NCI-H128 (cell line): ENCODE results near the gene C1orf35.

Source experiments
- DNase-seq: peaks from one replicate; lab custom pipeline; 2025; ENCODE audit not compliant: unreplicated experiment; lab: John Stamatoyannopoulos, UW

The C1orf35 gene

DNA sequence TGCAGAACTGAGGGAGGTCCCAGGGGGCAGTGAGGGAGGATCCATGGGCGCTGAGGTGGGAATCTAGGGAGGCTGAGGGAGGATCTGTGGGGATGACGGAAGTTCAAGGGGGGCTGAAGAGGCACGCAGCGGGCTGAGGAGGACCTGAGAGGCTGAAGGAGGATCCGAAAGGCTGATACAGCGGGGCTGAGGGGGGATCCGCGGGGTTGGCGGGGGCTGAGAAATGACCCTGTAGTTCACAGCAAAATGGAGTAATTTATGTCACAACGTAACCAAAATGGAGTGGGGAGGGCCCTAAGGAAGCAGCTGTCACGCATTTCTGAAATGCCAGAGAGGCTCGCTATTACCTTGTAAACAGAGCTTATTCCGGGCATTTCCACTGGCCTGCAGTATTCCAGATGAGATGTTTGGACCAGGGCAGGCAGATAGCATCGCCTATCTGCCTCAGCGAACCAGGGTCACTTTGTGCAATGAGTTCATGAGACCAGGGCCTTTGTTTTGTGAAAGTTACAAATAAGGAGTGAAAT, 6.9 kb upstream of the C1orf35 start:
- DNase-seq, result no peak

DNA sequence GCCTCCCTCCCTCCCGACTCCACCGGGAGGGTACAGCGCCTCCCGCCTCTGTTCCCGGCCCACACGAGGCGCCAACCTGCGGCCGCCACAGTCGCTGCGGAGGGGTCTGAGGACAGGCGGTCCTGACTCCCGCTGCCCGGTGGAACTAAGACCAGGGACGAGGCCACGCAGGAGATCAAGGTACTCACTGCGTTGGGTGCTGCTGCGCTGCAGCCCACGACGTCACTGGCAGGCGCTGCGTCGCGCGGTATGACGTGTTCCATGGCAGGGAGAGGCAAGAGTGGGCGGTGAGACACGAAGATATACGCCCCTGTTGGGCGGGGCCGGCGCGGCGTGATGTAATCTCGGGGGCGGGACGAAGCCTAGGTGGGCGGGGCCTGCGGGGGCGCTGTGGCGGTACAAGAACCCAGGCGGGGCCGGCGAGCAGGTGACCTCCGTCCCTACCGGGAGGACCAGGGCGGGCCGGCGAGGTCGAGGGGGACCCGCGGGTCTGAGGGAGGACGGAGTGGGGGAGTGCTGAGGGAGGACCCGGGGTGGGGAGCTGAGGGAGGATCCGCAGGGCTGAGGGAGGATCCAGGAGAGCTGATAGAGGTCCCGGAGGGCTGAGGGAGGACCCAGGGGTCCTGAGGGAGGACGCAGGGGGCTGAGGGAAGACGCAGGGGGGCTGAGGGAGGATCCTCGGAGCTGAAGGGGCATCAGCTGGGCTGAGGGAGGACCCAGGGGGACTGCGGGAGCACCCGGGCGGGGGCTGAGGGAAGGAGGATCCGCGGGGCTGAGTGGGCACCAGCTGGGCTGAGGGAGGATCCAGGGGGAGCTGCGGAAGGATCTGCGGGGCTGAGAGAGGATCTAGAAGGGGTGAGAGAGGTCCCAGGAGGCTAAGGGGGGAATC, 6.2 kb upstream of the C1orf35 start, which contains the start of gene MRPL55:
Gene MRPL55 (minus strand): TSS at position 227 of the 889 bp plus-strand sequence. CDS start 1,039 bp downstream, outside the sequence.
- DNase-seq, result peak; percentile 96

DNA sequence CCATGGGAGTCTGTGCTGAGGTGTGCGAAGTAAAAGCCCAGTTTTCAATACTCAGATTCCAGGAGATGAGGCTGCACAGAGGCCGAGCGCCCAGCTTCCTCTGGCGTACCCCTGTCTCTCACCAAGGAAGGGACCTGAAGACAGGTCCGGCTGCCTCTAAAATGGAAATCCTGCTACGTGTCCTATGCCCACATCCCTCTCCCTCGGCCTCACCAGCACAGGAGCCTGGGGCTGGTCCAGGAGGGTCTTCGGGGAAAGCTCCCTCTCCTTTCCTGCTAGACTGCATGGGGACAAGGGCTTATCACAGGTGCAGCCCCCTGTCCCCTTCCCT, 5.6 kb upstream of the C1orf35 start:
- no peak for DNase-seq

DNA sequence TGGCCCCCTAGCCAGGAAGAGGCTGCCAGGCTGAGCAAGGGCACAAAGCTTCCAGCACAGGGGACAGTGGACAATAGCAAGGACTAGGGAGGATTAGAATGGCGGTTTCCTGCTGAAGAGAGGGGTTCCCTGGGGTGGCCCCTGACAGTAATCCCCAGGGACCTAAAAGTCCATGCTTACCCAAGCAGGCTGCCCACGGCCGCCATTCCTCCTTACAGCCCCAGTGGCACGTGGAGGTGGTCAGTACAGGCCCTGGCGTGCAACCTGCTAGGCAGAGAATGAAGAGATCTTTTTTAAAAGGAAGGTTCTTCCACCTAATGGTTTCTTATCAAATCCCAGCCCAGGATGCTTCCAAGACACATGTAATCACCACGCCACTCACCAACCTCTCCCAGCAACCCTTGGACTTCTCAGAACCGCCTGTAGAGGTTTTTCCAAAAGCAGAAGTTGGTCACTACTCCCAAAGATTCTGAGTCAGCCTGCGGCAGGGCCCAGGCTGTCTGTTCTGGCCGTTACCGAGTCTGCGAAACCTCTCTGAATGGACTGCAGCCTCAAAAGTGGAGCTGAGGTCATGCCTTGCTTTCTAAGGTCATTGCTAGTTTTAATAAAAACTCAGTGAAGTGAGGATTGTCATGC, 5.0 kb upstream of the C1orf35 start:
- DNase-seq, result no peak

DNA sequence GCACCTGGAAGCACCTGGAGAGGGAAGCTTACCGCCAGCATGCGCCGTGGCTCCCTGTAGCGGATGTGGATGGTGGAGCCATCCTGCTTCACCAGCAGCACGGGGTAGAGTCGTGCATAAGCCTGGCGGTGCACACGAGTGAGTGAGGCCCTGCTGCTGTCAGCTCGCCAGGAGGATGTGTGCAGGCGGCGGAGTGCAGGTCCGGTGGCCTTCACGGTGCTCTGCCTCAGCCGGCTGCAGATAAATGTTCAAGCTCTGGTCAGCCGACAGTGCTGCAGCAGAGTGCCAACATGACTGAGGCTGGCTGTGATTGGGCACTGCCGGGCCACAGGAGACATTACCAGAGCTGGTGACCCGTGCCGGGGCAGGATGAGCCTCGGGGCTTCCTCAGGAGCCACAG, 4.5 kb upstream of the C1orf35 start:
- no peak for DNase-seq

DNA sequence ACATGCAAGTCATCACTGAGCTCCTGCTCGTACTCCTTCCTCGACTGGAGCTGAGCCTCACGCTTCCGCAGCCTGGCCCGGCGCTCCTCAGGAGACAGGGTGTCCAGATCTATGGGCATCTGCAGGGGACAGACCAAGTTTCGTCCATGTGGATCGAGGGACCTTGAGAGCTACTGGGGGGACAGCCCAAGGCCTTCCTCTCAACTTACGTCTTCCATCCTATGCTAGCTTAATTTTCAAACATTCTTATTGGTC, 3.6 kb upstream of the C1orf35 start:
- DNase-seq, result no peak

DNA sequence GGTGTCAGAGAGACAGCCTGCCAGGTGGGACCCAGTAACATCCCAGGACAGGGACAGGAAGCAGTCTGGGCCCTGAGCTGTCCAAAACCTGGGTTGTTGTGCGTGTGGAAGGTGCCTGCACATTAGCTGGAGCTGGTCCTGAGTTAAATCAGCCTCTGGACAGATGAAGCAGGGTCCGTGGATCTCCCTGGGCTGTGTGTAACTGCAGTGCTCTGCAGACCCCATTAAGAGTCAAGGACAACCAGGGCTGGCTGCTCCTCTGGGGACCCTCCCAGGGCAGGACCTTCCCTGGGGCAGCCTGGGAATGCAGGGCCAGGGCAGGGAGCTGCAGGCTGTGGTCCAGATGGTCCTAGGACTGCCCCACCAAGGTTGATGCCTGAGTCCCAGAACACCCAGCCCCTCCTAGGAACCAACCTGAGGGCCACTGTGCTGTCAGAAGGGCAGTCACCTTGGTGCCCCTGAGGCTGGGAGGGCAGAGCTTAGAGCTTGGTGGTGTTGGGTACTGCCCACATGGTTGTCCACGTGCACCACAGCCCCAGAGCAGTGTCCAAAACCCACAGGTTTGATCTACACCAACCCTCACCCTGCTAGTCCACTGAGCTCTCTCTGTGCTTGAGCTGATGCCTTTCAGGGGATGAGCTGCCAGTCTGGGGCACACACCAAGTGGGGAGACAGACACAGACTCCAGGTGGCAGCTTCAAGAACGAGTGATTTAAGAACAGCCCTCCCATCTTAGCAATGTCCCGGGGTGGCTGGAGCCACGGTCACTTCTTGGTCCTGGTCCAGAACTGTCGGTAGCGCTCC, 3.1 kb upstream of the C1orf35 start:
- no peak for DNase-seq

DNA sequence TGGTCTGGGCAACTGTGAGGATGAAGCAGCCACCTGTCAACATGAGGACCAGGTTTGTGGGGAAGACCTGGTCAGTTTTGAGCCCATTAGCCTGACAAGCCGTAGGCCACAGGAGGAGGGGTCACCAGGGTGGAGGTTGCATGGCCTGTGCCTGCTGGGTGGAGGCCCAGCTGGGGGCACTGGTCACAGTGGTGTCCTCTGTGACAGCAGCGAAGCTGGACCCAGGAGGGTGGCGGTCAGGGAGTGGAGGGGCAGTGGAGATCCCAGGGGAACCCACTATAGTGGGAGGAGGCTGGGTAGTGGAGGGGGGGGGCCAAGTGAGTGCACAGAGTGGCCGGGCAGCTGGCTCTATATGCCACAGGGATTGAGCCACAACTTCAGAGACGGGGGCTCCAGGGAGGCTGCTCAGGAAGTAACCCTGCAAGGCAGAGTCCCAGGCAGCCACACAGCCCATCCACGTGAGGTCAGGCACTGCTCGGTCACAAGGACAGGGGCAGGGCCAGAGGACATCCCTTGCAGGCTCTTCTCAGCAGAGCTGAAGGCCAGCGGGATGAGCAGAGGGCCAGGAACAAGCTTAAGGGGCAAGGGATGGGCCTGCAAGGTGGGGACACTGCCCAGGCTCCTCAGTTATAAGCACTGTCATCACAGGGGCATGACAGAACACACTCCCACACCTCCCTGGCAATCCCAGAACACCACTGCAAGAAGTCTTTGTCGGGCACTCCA, 2.3 kb upstream of the C1orf35 start:
- DNase-seq, result no peak

DNA sequence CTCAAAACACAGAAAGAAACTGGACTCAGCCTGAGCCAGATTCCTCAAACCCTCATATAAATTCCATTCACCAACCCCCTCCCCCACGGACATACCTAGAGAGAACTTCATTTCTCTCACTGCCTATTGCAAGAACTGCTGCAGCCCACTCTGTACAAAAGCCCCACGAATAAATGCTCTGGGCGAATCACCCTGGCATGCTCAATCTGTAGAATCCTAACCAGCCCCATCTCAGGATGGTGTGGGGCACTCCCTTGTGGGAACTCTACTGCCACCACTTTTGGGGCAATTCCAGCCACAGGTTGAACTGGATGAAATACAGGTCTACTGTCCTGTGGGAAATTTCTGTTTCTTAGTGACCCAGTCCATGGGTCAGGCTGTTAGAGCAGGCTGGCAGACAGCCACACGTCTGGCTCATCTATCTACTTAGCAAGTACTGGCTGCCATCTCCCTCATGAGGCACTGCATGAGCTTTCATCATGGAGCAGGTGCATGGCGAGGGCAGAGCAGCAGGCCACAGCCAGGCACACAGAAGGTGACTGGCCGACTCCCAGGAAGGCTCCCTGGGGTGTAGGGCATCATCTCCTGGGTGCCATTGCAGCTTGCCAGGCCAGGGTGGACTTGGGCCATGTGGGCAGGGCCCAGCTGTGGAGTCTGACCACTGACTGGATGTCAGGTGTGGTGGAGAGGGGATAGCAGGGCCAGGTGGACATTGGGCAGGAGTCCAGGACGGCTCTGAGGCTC, 1.6 kb upstream of the C1orf35 start:
- DNase-seq, result no peak

DNA sequence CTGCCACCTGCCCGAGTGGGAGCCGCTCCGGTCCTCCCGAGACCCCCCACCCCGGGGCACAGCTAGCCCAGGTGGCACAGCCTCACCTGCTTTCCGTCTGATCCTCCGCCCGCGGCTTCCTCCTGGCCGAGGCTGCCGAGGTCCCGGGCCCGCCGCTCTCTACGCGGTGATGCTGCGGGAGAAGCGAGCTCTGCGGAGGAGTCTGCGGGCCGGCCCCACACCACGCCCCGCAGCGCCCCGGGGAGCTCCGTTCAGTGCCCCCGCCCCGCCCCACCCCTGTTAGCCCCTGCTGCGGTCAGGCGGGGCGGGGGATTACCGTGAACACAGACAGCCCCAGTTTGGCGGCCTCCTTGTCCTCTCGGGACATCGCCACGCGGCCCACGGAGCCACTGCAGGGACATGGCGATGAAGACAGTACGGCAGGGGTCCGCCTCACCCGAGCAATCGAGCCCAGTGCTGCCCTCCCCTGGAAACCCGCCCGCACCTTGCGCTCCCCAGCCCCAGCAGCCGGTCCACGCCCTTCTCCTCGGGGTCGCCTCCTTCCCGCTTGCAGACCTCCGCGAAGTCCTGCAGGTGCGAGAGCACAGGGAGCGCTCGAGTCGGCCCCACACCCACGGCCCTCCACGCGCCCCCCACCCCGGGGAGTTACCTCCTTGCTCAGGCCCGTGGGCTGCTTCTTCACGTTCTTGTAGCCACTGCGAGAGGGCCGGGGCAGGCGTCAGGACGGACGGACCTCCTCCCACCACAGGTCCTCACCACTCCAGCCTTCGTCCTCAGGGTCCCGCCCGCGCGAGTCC, 933 bp downstream of the C1orf35 start:
- no peak for DNase-seq

DNA sequence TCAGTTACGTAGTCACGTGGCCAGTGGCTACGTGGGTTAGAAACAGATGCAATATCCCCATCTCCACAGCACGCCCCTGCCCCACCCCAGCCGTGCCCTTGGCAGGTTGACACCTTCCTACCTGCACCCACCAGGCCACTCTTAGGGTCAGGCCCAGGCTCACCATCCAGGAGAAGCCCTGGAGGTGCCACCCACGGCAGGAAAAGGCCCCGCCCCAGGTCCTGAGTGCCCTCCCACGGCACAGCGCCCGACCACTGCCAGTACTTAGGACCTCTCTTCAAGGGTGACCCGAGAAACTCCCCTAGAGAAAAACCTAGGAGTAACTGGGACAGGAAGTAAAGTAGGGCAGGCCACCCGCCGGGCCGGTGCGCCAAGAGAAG, 1.5 kb downstream of the C1orf35 start:
- no peak for DNase-seq

DNA sequence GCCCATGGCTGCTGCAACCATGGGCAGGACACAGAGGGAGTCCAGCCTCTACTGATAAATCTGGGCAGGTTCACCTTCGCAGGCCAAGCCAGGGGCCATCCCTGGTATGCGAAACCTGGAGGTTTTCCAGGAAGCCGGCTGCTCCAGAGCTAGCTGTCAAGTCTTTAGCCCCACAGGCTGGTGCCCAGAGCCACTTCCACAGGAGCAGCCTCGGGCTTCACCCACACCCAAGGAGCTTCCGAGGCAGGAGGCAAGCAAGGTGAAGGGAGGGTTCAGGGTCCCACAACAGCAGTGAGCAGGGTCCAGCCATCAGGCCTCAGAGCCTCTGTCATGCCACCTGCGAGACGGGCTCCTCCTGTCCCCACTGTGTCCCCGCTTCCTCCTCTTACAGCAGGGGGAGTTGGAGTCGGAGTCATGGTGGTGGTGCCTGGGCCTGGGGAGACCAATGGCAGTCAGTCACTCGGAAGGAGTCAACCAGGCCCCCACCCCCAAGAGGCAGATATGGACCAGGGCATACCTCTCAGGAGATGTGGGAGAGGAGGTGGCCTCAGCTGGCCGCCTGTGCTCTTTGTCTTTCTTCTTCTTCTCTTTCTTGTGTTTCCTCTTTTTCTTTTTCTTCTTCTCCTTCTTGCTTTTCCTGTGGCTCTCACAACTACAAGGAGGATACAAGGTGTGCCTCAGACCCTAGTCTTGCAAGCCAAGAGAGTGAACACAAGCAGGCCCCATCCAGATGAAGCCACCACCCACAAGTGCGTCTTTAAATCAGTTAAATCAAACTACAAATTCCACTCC, 2.1 kb downstream of the C1orf35 start:
- no peak for DNase-seq

DNA sequence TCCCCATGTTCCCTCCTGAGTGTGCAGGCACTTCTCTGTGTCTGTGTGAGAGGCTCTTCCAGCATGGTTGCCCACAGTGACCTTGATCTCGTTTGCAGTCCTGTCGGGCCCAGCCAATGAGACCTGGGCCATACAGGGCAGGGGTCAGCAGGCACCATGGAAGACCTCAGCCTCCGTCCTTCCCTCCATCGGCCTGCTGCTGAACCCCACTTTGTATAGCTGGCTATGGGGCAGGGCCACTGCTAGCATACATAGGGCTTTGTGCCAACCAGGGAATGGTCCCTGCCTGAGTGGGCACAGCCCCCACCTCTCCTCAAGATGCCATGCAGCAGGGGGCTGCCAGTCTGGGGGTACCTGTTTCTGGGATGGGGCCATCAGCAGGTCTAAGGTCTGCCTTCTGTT, 3.8 kb downstream of the C1orf35 start:
- DNase-seq, result no peak

DNA sequence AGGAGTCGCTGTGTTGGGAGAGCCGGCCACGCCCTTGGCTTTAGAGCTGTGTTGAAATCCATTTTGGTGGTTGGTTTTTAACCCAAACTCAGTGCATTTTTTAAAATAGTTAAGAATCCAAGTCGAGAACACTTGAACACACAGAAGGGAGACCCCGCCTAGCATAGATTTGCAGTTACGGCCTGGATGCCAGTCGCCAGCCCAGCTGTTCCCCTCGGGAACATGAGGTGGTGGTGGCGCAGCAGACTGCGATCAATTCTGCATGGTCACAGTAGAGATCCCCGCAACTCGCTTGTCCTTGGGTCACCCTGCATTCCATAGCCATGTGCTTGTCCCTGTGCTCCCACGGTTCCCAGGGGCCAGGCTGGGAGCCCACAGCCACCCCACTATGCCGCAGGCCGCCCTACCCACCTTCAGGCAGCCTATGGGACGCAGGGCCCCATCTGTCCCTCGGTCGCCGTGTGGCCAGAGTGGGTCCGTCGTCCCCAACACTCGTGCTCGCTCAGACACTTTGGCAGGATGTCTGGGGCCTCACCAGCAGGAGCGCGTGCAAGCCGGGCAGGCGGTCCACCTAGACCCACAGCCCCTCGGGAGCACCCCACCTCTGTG, 4.7 kb downstream of the C1orf35 start:
- no peak for DNase-seq

DNA sequence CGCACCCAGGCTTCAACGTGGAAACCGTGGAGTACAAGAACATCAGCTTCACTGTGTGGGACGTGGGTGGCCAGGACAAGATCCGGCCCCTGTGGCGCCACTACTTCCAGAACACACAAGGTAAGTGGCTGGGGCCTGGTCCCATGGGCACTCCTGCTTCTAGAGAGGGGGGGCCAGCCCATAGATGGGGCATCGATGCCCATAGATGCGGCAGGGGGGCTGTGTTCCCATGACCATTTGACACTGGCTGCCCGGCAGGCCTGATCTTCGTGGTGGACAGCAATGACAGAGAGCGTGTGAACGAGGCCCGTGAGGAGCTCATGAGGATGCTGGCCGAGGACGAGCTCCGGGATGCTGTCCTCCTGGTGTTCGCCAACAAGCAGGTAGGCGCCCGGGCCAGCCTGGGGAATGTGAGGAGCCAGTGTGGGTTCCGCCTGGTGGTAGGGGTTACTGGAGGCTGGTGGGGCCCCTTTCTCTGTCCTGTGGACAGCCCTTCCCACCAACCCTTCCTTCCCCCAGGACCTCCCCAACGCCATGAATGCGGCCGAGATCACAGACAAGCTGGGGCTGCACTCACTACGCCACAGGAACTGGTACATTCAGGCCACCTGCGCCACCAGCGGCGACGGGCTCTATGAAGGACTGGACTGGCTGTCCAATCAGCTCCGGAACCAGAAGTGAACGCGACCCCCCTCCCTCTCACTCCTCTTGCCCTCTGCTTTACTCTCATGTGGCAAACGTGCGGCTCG, 5.6 kb downstream of the C1orf35 start:
- DNase-seq, result no peak

DNA sequence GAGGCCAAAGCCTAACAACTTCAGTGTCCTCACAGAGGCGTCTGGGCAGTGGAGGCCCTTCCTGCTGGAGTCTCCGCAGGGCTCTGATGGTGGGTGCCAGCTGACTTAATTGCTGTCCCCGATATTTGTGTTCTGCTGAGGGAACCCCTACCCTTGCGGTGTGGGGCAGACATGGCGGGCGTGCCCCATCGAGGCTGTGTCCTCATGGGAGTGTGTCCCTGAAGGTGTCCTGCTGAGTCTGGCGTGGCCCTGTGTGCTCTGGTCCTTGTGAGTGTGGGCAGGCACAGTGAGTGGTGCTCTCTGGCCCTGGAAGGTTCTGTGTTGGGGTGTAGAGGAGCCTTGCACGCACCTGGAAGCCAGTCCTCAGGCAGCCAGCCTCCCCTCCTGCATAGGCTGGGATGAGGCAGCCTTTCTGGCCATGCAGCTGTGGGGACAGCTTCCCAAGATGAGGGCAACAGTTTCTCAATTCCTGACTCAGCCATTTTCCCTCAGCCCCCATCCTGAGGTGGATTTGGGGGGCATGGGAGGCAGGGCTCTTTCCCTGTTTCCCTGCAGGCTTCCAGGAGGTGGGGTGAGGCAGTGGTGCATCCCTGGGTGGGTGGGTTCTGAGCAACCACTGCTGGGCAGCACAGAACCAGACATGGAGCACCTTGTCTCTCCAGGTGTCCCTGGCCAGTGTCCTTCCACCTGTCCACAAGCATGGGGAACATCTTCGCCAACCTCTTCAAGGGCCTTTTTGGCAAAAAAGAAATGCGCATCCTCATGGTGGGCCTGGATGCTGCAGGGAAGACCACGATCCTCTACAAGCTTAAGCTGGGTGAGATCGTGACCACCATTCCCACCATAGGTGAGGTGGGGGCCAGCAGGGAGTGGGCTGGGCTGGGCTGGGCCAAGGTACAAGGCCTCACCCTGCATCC, 6.5 kb downstream of the C1orf35 start:
- DNase-seq, result no peak

DNA sequence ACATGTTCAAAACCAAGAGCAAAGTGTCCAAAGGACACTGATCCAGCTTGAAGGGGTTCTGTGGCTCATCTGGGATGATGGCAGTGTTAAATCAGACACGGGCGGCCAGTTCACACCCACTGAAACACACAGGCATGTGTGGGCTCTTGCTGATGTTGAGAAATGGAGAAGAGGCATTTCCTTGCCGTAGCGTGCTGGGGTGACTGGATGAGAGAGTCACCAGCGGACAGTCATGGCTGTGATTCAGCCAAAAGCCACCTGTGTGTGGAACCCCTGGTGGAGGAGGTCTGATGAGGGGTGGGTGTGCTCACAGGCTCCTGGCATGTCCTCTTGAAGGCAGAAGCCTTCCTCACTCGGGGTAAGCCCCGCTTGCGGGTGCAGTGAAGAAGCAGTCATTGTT, 7.2 kb downstream of the C1orf35 start:
- DNase-seq, result no peak
